Transverse colon (tissue), 4 donors: ENCODE measurements around the gene CPZ. TPM values are rescaled to one million over a fixed set of nuclear protein-coding genes. Genes with fewer than 3 reads are reported as not detected.

Experiments
- DNase-seq: peaks from one replicate; pipeline ENCODE4 v3.0.0-alpha.2; 2019
- H3K27ac ChIP-seq, 4 donors: fragments of 200-600 bp; sonication (generic); 2 replicates each; pipeline ENCODE4 v1.5.1; 2016 to 2018; ENCODE audit warnings: inconsistent platforms in 4 of 4
- H3K27me3 ChIP-seq: fragments of 200-600 bp; sonication (generic); 2 replicates; pipeline ENCODE4 v1.5.1; 2017; ENCODE audit warnings: inconsistent platforms
- H3K36me3 ChIP-seq, 4 donors: fragments of 200-600 bp; sonication (generic); 2 replicates each; pipeline ENCODE4 v1.5.1; 2017 to 2019; ENCODE audit warnings: inconsistent platforms in 4 of 4
- H3K4me1 ChIP-seq, 4 donors: fragments of 200-600 bp; sonication (generic); 2 replicates each; pipeline ENCODE4 v1.5.1; 2017 to 2020; ENCODE audit warnings: inconsistent platforms in 4 of 4
- H3K4me3 ChIP-seq, 4 donors: fragments of 200-600 bp; sonication (generic); 1 replicate in 1 of 4; 2 replicates in 3 of 4; pipeline versions ENCODE4 v1.5.1 to v1.6.1; 2017 to 2019; ENCODE audit warnings: inconsistent platforms in 4 of 4
- H3K9me3 ChIP-seq, 2 donors: fragments of 200-600 bp; sonication (generic); 2 replicates each; pipeline ENCODE4 v1.5.1; 2017 to 2019; ENCODE audit warnings: inconsistent platforms in 2 of 2
- CTCF ChIP-seq, 5 experiments: fragments of 200-600 bp in 3 of 5; fragments of 450-650 bp in 2 of 5; sonication (generic) in 3 of 5; IDR thresholded peaks; 1 replicate in 2 of 5; 2 replicates in 3 of 5; pipeline ENCODE4 v1.5.1; 2016 to 2017; ENCODE audit warnings: antibody characterized with exemption in 5 of 5, inconsistent platforms in 3 of 5, mild to moderate bottlenecking in 2 of 5, moderate library complexity in 1 of 5
- EP300 ChIP-seq: sonication (generic); formaldehyde crosslinking; IDR thresholded peaks from one replicate; pipeline ENCODE4 v1.6.1; 2017; ENCODE audit warnings: antibody characterized with exemption, low read depth
- POLR2A ChIP-seq: fragments of 450-650 bp; IDR thresholded peaks from one replicate; pipeline ENCODE4 v1.6.1; 2016; ENCODE audit warnings: antibody characterized with exemption, mild to moderate bottlenecking, moderate library complexity
- POLR2AphosphoS5 ChIP-seq, 3 donors: sonication (generic); formaldehyde crosslinking; IDR thresholded peaks; one replicate each; pipeline ENCODE4 v1.6.1; 2016; ENCODE audit warnings: antibody characterized with exemption in 3 of 3
- WGBS, 2 donors: methylation state at CpG; one replicate each; pipeline ENCODE4 v1.1.5; 2018; ENCODE audit warnings: low coverage in 1 of 2; 5-methylcytosine and 5-hydroxymethylcytosine counted together
- in situ Hi-C, 4 donors: fragments of 200-750 bp; cut with MboI; loops; one replicate each; pipeline versions ENCODE4 v1.15.0 to v1.15.1; 2017; ENCODE audit warnings: low sequenced_read_pairs in 3 of 4, low pct_ligation_motif_present in 1 of 4, low pct_unique_long_range_greater_than_20kb in 1 of 4
- intact Hi-C: fragments of 100-400 bp; cut with DNase I; formaldehyde crosslinking; loops from one replicate; pipeline ENCODE4 v1.15.1; 2023; ENCODE audit warnings: low total_unique reads
- total RNA-seq, 4 donors: library from RNA; depleted of rRNA; stranded (reverse); fragments of >200 nt; gene quantifications; one replicate each; pipeline ENCODE4 v1.1.0, GENCODE V29; 2016

CPZ gene
- total RNA-seq, 4 donors from 2014 or later, result 0.96 to 2.1 TPM; not detected in 2

GRCh38 chr4:8552024-8552423, 40.5 kb upstream of the CPZ start:
- no peaks in the 10 kb centered on the region for H3K36me3 ChIP-seq
- H3K27me3 ChIP-seq, result no peaks in the 10 kb centered on the region
- in situ Hi-C loops, result no loop called here
- H3K4me1 ChIP-seq, result no peaks in the 10 kb centered on the region
- H3K4me3 ChIP-seq, result no peak overlapping the region
- no peak for DNase-seq
- TF ChIP-seq CTCF (IDR thresholded peaks at IDR 0.05), result no peak
- no peak for TF ChIP-seq POLR2AphosphoS5 (IDR thresholded peaks at IDR 0.05)
- TF ChIP-seq EP300, result no peak
- TF ChIP-seq POLR2A, result no peak
- no peak overlapping the region for H3K27ac ChIP-seq
- intact Hi-C loops, result no loop called here
- H3K9me3 ChIP-seq, result no peaks in the 10 kb centered on the region
- WGBS, 2 donors, result 88 to 100% methylated on average over 2 to 4 of the region's 4 CpGs

DNA sequence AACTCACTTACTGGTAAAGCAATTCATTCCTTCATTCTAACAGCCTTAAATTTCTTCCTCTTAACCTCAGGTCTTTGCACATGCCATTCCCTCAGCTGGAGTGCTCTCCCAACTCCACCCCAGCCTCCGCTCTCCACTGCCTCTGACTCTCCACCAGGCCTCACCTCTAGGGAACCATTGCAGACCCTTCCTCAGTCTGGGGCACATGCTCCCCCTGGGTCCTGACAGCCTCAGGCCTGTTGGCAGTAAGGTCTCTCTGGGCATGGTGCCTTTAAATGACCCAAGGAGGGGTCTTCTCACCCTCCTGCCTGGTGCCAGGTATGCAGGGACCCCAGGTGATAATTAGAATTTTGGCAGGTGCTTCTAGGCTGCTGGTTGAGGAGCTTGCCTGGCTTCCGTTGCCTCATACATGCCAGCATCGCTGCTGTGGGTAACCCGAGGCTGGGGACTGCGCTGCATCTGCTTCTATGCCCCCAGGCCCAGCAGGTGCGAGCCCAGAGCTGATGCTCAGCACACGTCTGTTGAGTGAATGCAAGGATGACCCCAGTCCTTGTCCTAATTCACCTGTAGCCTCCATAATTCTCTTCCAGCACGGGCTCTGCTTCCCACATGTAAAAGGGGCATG, 39.9 kb upstream of the CPZ start:
- 82 to 100% methylated on average over 1 to 8 of the region's 8 CpGs for WGBS, 2 donors
- H3K4me3 ChIP-seq, result no peak overlapping the region
- DNase-seq, result no peak
- no peak for TF ChIP-seq EP300
- no peak for TF ChIP-seq POLR2AphosphoS5 (IDR thresholded peaks at IDR 0.05)
- no peak for TF ChIP-seq CTCF (IDR thresholded peaks at IDR 0.05)
- no peak for TF ChIP-seq POLR2A
- intact Hi-C loops, result no loop called here
- no peaks in the 10 kb centered on the region for H3K9me3 ChIP-seq
- H3K27me3 ChIP-seq, result no peaks in the 10 kb centered on the region
- no peak overlapping the region for H3K27ac ChIP-seq
- no peaks in the 10 kb centered on the region for H3K4me1 ChIP-seq
- no peaks in the 10 kb centered on the region for H3K36me3 ChIP-seq
- in situ Hi-C loops, result no loop called here

DNA sequence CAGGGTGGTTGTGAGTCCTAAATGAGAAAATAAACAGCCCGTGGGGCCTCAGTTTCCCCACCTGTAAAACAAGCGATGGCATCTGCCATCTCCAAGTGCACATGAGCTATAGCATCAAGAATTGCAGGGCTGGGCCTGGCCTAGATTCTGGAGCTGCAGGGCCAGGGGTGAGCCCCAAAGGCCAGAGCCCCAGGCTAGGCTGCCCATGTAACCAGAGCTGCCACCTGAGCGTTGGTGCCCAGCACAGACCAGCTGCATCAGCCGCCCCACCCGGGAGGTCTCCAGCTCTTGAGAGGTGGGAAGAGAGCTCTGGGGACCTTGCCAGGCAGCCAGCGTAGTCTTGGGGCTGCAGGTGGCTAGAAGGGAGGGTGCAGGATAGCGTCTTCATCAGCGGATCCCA, 39.3 kb upstream of the CPZ start:
- intact Hi-C loops (no loop called here), in situ Hi-C loops (no loop called here)
- Histone ChIP-seq H3K4me3 (no peak overlapping the region), H3K9me3 (no peaks in the 10 kb centered on the region), H3K27me3 (no peaks in the 10 kb centered on the region), H3K36me3 (no peaks in the 10 kb centered on the region), H3K4me1 (no peaks in the 10 kb centered on the region), H3K27ac (no peak overlapping the region)
- TF ChIP-seq POLR2AphosphoS5 (IDR thresholded peaks at IDR 0.05), result no peak
- no peak for TF ChIP-seq EP300
- no peak for TF ChIP-seq CTCF (IDR thresholded peaks at IDR 0.05)
- no peak for TF ChIP-seq POLR2A
- 82% methylated on average over 7 of the region's 8 CpGs; no CpG with 5 or more reads in 1 of the 2 donors for WGBS, 2 donors
- no peak for DNase-seq

- intact Hi-C loops (no loop called here), in situ Hi-C loops (no loop called here)
- no peaks in the 10 kb centered on the region for H3K36me3 ChIP-seq
- WGBS, 2 donors, result 84 to 100% methylated on average over 2 to 12 of the region's 12 CpGs
- TF ChIP-seq EP300 (no peak), CTCF (IDR thresholded peaks at IDR 0.05) (no peak), POLR2AphosphoS5 (IDR thresholded peaks at IDR 0.05) (no peak), POLR2A (no peak)
- no peaks in the 10 kb centered on the region for H3K9me3 ChIP-seq
- no peak overlapping the region for H3K27ac ChIP-seq
- no peaks in the 10 kb centered on the region for H3K4me1 ChIP-seq
- DNase-seq, result no peak
- no peak overlapping the region for H3K4me3 ChIP-seq
- H3K27me3 ChIP-seq, result no peaks in the 10 kb centered on the region
Observed at GRCh38 chr4:8553991-8554405, 38.6 kb upstream of the CPZ start.
